AG20443 (cell line): Measurements from ENCODE around the gene SMC3.

Experiments used
- DNase-seq: peaks from one replicate; pipeline ENCODE4 v3.0.0; 2012; ENCODE audit warnings: low spot score, mixed read lengths

SMC3 gene

GRCh38 chr10:110647136-110647430 lies 79.6 kb downstream of the SMC3 start:
- DNase-seq, result no peak

GRCh38 chr10:110648692-110649346 lies 81.3 kb downstream of the SMC3 start:
- DNase-seq, result no peak

- DNase-seq, result no peak
These were observed 82.1 kb downstream of the SMC3 start for GRCh38 chr10:110649347-110650264.

GRCh38 chr10:110650265-110650668 lies 82.8 kb downstream of the SMC3 start:
- no peak for DNase-seq

GRCh38 chr10:110651044-110651958 lies 83.8 kb downstream of the SMC3 start:
- DNase-seq, result no peak

- no peak for DNase-seq
These were observed 85.1 kb downstream of the SMC3 start for GRCh38 chr10:110652475-110653118.
